H1 (cell line): ENCODE results near the gene CAPN9. TPM values are rescaled to one million over a fixed set of nuclear protein-coding genes. Genes with fewer than 3 reads are reported as not detected.

Experiments used
- CEBPB ChIP-seq: IDR thresholded peaks from 2 replicates; pipeline ENCODE4 v1.6.1; 2012; ENCODE audit warnings: low read depth, low read length
- CHD2 ChIP-seq: IDR thresholded peaks from 2 replicates; pipeline ENCODE4 v1.6.1; 2012; ENCODE audit warnings: low read length, improper control_type of control experiment
- EGR1 ChIP-seq: IDR thresholded peaks from 2 replicates; pipeline ENCODE4 v1.6.1; 2011; ENCODE audit warnings: low read depth, low read length, borderline replicate concordance
- NANOG ChIP-seq: IDR thresholded peaks from 2 replicates; pipeline ENCODE4 v1.6.1; 2011; ENCODE audit warnings: low read length, low read depth, mild to moderate bottlenecking, inconsistent platforms; ENCODE audit not compliant: insufficient read depth, poor library complexity, severe bottlenecking
- RXRA ChIP-seq: IDR thresholded peaks from 2 replicates; pipeline ENCODE4 v1.6.1; 2011; ENCODE audit warnings: low read depth, mild to moderate bottlenecking, low read length, moderate library complexity; ENCODE audit not compliant: insufficient read depth
- polyA plus RNA-seq, 7 experiments: library from polyadenylated mRNA; depleted of rRNA in 3 of 7; stranded (reverse) in 5 of 7; unstranded in 2 of 7; fragments of >200 nt in 5 of 7; fragments of 200-250 nt in 2 of 7; gene quantifications; 1 replicate in 5 of 7; 2 replicates in 1 of 7; 4 replicates in 1 of 7; pipeline versions ENCODE4 v1.2.1 to v1.2.3, GENCODE V29; 2011 to 2013; ENCODE audit warnings: missing spikeins in 2 of 7, mixed read lengths in 2 of 7
- total RNA-seq: library from RNA; stranded (reverse); fragmentation: NEBNext Ultra II Directional; extraction: Animal tissue kit (Norgen Biotek cat#: 25700); gene quantifications from 2 replicates; pipeline ENCODE4 v1.2.1, GENCODE V29; 2021

CAPN9 gene
- total and polyA plus RNA-seq, 2 of the 8 experiments (the other 6 are each of a cell fraction or from before 2014, with no cell fraction given), result 0.22 to 0.76 TPM

GRCh38 chr1:230747127-230747730, at the start of gene CAPN9 (continued):
- TF ChIP-seq CHD2 (no peak), RXRA (no peak), CEBPB (no peak), NANOG (no peak), EGR1 (no peak)
